NCI-H146 treated with DMSO at 0.1 percent for 48 hours (cell line): ENCODE data around the gene CXCR1.
A peak's percentile ranks its signal among the peaks of the same experiment; 100 is the strongest.
"Not testable (repeated sequence)": the region's sequence is repeated elsewhere in the genome, so short reads cannot be mapped to it uniquely, and the experiment has no call there.

ENCODE experiments used
- DNase-seq: peaks from one replicate; lab custom pipeline; 2025; ENCODE audit not compliant: unreplicated experiment; lab: John Stamatoyannopoulos, UW

Gene CXCR1

GRCh38 chr2:218166791-218167190, at the start of gene CXCR1:
Gene CXCR1, minus strand, starts transcription at chr2:218166962. Its CDS starts 1,751 bp downstream, at chr2:218165211.
- no peak for DNase-seq

- DNase-seq: no peak
Measured at GRCh38 chr2:218216336-218216673, 49.5 kb upstream of the CXCR1 start.

- DNase-seq: no peak
Measured at GRCh38 chr2:218214116-218214515, 47.4 kb upstream of the CXCR1 start.

GRCh38 chr2:218209078-218209477, 42.3 kb upstream of the CXCR1 start:
- DNase-seq: no peak

- DNase-seq: no peak
Measured at GRCh38 chr2:218202266-218202665, 35.5 kb upstream of the CXCR1 start.

GRCh38 chr2:218196974-218197373, 30.2 kb upstream of the CXCR1 start:
- no peak for DNase-seq

GRCh38 chr2:218194880-218195279, 28.1 kb upstream of the CXCR1 start:
- no peak for DNase-seq

GRCh38 chr2:218193701-218194100, 26.9 kb upstream of the CXCR1 start:
- no peak for DNase-seq

GRCh38 chr2:218192902-218193430, 26.2 kb upstream of the CXCR1 start:
- no peak for DNase-seq

GRCh38 chr2:218188528-218188927, 21.8 kb upstream of the CXCR1 start:
- no peak for DNase-seq

GRCh38 chr2:218187296-218188015, 20.7 kb upstream of the CXCR1 start:
- DNase-seq: no peak

GRCh38 chr2:218186876-218187275, 20.1 kb upstream of the CXCR1 start:
- no peak for DNase-seq

GRCh38 chr2:218186355-218186766, 19.6 kb upstream of the CXCR1 start:
- peak; percentile 6 for DNase-seq

GRCh38 chr2:218184331-218184730, 17.6 kb upstream of the CXCR1 start:
- no peak for DNase-seq

GRCh38 chr2:218180467-218181114, 13.8 kb upstream of the CXCR1 start:
- DNase-seq: no peak

GRCh38 chr2:218179782-218180181, 13.0 kb upstream of the CXCR1 start:
- DNase-seq: no peak

- DNase-seq: no peak
Measured at GRCh38 chr2:218172845-218173244, 6.1 kb upstream of the CXCR1 start.

- not testable (repeated sequence) for DNase-seq
Measured at GRCh38 chr2:218171744-218172143, 5.0 kb upstream of the CXCR1 start.

GRCh38 chr2:218169757-218170546, 3.2 kb upstream of the CXCR1 start:
- no peak for DNase-seq

GRCh38 chr2:218168635-218169462, 2.1 kb upstream of the CXCR1 start:
- no peak for DNase-seq

- DNase-seq: no peak
Measured at GRCh38 chr2:218168016-218168415, 1.3 kb upstream of the CXCR1 start.
